Right cardiac atrium (tissue), 5 donors: Measurements from ENCODE around the gene AURKAIP1. TPM values are rescaled to one million over a fixed set of nuclear protein-coding genes. Genes with fewer than 3 reads are reported as not detected.
A peak's percentile ranks its signal among the peaks of the same experiment; 100 is the strongest.
"Not testable (repeated sequence)": the region's sequence is repeated elsewhere in the genome, so short reads cannot be mapped to it uniquely, and the experiment has no call there.

Experiments
- ATAC-seq, 2 donors: fragments of 200-7000 bp; cut with Tn5 transposase; one replicate each; pipeline versions ENCODE4 v1.8.0 to v1.9.1; 2020; ENCODE audit warnings: moderate library complexity in 2 of 2, mild to moderate bottlenecking in 1 of 2
- DNase-seq, 3 donors: peaks; one replicate each; pipeline ENCODE4 v3.0.0-alpha.2; 2020
- H3K27ac ChIP-seq: one replicate; pipeline ENCODE4 v1.5.1; 2013; ENCODE audit warnings: mild to moderate bottlenecking, low read length, control low read depth, moderate library complexity
- H3K27me3 ChIP-seq: one replicate; pipeline ENCODE4 v1.6.1; 2013; ENCODE audit not compliant: control insufficient read depth, insufficient read depth
- H3K4me1 ChIP-seq: one replicate; pipeline ENCODE4 v1.6.1; 2013; ENCODE audit warnings: low read length; ENCODE audit not compliant: control insufficient read depth, insufficient read depth
- H3K4me3 ChIP-seq: one replicate; pipeline ENCODE4 v1.5.1; 2013; ENCODE audit warnings: low read length, control low read depth
- H3K9me3 ChIP-seq: one replicate; pipeline ENCODE4 v1.6.1; 2013; ENCODE audit warnings: low read length; ENCODE audit not compliant: control insufficient read depth
- WGBS: extraction: QIAGEN DNeasy Blood & Tissue Kit; methylation state at CpG from one replicate; pipeline ENCODE4 v1.1.7; 2013; 5-methylcytosine and 5-hydroxymethylcytosine counted together
- intact Hi-C, 4 donors: fragments of 100-400 bp; cut with DNase I; formaldehyde crosslinking; loops; one replicate each; pipeline versions ENCODE4 v1.11.0 to v1.14.0; 2022 to 2023
- polyA plus RNA-seq: library from polyadenylated mRNA; stranded (reverse); fragments of 200-250 nt; gene quantifications from one replicate; pipeline ENCODE4 v1.2.3, GENCODE V29; 2013
- total RNA-seq, 4 donors: library from RNA; stranded (reverse); fragmentation: NEBNext Ultra II Directional; extraction: Animal tissue kit (Norgen Biotek cat#: 25700); gene quantifications; one replicate each; pipeline ENCODE4 v1.2.1, GENCODE V29; 2021
- donor health status: healthy with polysubstance abuse.
- donor health status: DM: no; HTN: yes; CAD: no.
- donor health status: DM: no; HTN: no; CAD: no.
- donor health status: DM: no; HTN: yes; CAD: no; lungs with severe emphysema.
- donor health status: DM: yes; HTN: yes; CAD: no.

AURKAIP1 gene
- total and polyA plus RNA-seq, 5 donors, result 175 to 331 (median 194) TPM

DNA sequence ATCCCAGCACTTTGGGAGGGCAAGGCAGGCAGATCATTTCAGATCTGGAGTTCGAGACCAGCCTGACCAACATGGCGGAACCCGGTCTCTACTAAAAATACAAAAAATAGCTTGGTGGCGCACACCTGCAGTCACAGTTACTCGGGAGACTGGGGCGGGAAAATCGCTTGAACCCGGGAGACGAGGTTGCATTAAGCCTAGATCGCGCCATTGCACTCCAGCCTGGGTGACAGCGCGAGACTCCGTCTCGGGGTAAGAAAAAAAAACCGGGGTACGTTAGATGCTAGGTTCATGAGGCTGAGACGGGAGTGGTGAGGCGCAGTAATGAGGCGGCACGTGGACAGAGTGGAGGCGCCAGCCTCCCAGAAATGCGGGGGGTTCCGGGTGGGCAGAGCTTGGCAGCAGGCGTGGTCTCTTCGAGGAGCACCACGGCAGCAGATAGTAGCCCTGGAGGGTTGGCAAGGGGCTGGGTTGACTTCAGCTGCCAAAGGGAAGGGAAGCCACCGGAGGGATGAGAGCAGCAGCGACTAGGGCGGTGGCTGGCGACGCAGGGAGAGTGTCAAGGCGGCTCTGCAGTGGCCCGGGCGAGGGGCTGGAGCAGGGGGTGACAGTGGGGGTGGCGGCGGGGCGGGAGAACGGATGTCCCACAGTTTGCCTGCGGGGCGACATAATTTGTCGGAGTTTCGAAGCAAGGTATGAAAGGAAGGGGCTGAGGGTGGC is 31.3 kb upstream of the AURKAIP1 start:
- Histone ChIP-seq H3K4me3 (peak overlapping the region; percentile 94), H3K9me3 (no peaks in the 10 kb centered on the region), H3K4me1 (peaks cover 7% of the 10 kb centered on the region), H3K27me3 (no peaks in the 10 kb centered on the region), H3K27ac (peak overlapping the region; percentile 77)
- intact Hi-C loops, result no loop called here
- ATAC-seq (peak; percentile 3 to 20), DNase-seq (peak in 2 of 3 donors; percentile 46 to 48)
- WGBS, result 41% methylated on average over 43 of the region's 43 CpGs

DNA sequence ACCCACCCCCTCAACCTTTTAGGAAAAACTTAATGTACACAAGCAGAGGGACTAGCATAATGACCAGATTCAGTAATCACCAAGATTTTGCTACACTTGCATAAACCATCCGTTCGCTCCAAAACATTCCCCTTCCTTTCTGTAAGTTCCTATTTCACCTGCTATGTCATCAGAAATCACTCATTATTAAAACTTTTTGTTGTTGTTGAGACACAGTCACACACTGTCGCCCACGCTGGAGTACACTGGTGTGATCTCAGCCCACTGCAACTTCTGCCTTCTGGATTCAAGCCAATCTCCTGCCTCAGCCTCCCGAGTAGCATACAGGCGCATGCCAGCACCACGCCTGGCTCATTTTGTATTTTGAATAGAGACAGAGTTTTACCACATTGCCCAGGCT is 28.6 kb upstream of the AURKAIP1 start:
- no peaks in the 10 kb centered on the region for H3K27me3 ChIP-seq
- WGBS, result 81% methylated on average over 7 of the region's 7 CpGs
- DNase-seq (peak in 2 of 3 donors; percentile 23 to 37), ATAC-seq (no peak)
- intact Hi-C loops, result no loop called here
- no peak overlapping the region for H3K4me3 ChIP-seq
- no peak overlapping the region for H3K27ac ChIP-seq
- no peaks in the 10 kb centered on the region for H3K9me3 ChIP-seq
- H3K4me1 ChIP-seq, result peaks cover 7% of the 10 kb centered on the region

DNA sequence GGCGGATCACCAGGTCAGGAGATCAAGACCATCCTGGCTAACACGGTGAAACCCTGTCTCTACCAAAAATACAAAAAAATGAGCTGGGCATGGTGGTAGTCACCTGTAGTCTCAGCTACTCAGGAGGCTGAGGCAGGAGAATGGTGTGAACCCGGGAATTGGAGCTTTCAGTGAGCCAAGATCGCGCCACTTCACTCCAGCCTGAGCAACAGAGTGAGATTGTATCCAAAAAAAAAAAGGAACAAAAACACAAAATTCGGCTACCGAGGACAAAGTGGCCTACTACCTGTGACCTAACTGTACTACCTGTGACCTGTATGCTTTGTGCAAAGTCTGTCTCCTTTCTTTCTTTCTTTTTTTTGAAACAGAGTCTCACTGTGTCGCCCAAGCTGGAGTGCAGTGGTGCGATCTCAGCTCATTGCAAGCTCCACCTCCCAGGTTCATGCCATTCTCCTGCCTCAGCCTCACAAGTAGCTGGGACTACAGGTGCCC is 27.9 kb upstream of the AURKAIP1 start:
- H3K9me3 ChIP-seq, H3K4me1 ChIP-seq, ATAC-seq, H3K27ac ChIP-seq, H3K27me3 ChIP-seq, intact Hi-C loops, H3K4me3 ChIP-seq: not testable (repeated sequence)
- peak in 1 of 3 donors; percentile 17 for DNase-seq
- 87% methylated on average over 9 of the region's 9 CpGs for WGBS

GRCh38 chr1:1402072-1402900 is 27.3 kb upstream of the AURKAIP1 start:
- DNase-seq, result peak in 2 of 3 donors; percentile 49 to 58
- Histone ChIP-seq H3K27me3 (no peaks in the 10 kb centered on the region), H3K9me3 (no peaks in the 10 kb centered on the region), H3K4me1 (peaks cover 14% of the 10 kb centered on the region), H3K4me3 (no peak overlapping the region), H3K27ac (no peak overlapping the region)
- WGBS, result 64% methylated on average over 20 of the region's 20 CpGs
- no peak for ATAC-seq
- intact Hi-C loops, result no loop called here

GRCh38 chr1:1401457-1402010 is 26.5 kb upstream of the AURKAIP1 start:
- Histone ChIP-seq H3K4me3 (no peak overlapping the region), H3K4me1 (peaks cover 14% of the 10 kb centered on the region), H3K9me3 (no peaks in the 10 kb centered on the region), H3K27me3 (no peaks in the 10 kb centered on the region), H3K27ac (no peak overlapping the region)
- ATAC-seq (no peak), DNase-seq (peak in 1 of 3 donors; percentile 52)
- intact Hi-C loops, result no loop called here
- 86% methylated on average over 7 of the region's 7 CpGs for WGBS

DNA sequence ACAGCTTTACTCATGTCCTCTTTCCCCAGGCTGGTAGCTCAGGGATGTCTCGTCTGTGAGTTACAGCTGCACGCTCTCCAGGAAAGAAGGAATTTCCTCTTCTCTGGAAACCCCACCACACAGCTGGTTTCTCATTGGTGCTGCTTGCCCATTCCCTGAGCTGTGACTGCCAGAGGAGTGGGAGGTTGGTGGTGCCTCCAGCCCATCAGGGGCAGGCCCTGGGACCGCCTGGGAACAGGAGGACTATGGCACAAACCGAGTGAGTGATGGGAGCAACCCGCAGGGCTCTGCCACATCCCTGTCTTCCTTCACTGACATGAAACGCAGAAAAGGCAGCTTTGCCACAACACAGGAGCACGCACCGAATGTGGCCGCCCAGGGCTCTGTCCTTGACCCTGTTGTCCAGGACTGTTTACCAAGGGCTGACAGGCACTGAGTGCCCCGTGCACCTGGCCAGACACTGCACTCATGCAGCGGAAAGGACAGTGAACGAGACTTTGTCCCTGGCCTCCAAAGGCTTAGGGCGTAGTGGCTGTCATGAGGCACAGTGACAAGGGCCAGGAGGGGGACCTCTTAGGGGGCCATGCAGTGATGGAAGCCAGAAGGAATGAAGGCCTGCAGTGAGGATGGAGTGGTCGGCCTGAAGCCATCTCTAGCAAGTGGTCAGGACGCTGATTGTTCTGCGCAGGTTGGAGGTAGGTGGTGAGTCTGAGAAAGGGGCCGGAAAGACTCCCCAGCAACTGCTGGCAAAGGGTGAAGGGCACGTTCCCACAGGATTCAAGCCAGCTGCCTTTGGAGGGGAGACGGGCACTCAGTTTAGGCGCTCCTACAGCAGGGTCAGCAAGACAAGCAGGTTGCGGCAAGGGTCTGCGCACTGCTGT is 25.8 kb upstream of the AURKAIP1 start:
- Histone ChIP-seq H3K4me3 (no peak overlapping the region), H3K27ac (no peak overlapping the region), H3K4me1 (peaks cover 9% of the 10 kb centered on the region), H3K9me3 (no peaks in the 10 kb centered on the region), H3K27me3 (no peaks in the 10 kb centered on the region)
- WGBS, result 83% methylated on average over 22 of the region's 22 CpGs
- no peak for ATAC-seq
- intact Hi-C loops, result no loop called here
- peak in 2 of 3 donors; percentile 50 to 59 for DNase-seq

DNA sequence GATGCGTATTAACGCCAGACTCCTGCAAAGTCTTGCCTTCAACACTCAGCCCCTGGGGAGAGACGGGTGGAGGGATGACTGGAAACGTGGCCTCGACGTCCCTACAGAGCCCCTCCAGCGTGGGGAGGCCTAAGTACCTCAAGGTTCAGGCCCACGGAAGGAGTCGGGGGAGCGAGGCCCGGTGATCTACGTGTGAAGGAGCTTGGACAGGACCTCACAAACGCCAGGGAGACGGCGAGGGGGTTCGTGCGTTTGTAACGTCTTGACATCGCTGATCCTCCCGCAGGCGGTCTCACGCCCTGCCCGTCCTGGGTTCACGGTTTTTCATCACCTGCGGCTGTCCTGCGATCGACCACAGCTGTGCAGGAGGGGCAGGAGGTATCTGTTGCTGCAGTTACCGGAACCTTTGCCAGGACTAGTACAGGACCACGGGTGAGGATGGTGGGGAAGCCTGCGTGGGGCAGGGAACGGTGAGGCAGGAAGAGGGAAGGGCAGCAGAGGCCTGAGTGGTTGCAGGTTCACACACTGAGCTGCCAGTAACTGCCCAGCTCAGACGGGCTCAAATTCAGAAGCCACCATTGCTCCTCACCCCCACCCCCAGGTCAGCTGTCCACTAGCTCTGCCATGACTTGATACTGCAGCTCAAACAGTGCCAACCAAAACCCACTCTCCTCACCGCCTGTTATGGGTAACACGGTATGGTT is 25.0 kb upstream of the AURKAIP1 start:
- WGBS, result 6% methylated on average over 34 of the region's 34 CpGs
- ATAC-seq, result peak; percentile 3 to 4

GRCh38 chr1:1399187-1399871 is 24.3 kb upstream of the AURKAIP1 start, which contains the start of gene CCNL2:
Gene CCNL2 (minus strand): TSS chr1:1399335. CDS start chr1:1399306, 29 bp downstream.
- Histone ChIP-seq H3K27me3 (no peaks in the 10 kb centered on the region), H3K4me1 (peaks cover 7% of the 10 kb centered on the region), H3K9me3 (no peaks in the 10 kb centered on the region), H3K27ac (peak within 1 kb of the TSS; percentile 82), H3K4me3 (peak within 1 kb of the TSS; percentile 92)
- intact Hi-C loops, result no loop called here
- DNase-seq, result peak; percentile 99 to 100 (median 100)
- peak; percentile 97 to 98 for ATAC-seq
- WGBS, result under 1% methylated on average over 86 of the region's 86 CpGs

More for the DNA sequence above, 25.0 kb upstream of the AURKAIP1 start:
- intact Hi-C loops, result no loop called here
- no peaks in the 10 kb centered on the region for H3K9me3 ChIP-seq
- DNase-seq, result peak in 1 of 3 donors; percentile 67
- peaks cover 7% of the 10 kb centered on the region for H3K4me1 ChIP-seq
- peak overlapping the region; percentile 36 for H3K27ac ChIP-seq
- H3K27me3 ChIP-seq, result no peaks in the 10 kb centered on the region
- H3K4me3 ChIP-seq, result peak overlapping the region; percentile 64

DNA sequence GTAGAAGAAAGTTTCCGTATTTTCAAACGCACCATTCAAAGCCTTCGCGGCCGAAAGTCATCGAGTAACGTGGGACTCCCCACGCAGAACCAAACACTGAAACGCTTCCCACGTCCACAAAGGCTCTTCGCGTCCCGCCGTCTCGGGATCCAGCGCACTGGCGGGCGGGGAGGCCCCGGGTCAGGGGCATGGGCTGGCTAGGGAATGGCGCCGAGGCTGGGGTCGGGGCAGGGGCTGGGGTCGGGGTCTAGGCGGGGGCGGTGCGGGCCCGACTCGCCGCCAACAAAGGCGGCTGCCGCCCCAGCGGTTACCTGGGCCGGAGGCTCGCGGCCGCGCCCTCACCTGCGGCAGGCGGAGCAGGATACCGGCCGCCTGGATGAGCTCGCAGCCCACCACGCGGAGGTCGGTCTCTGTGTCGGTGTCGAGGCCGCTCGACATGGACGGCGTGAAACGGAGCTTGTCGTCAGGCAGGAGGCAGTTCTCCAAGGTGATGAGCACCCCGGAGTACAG is 23.7 kb upstream of the AURKAIP1 start:
- peak in 1 of 3 donors; percentile 71 for DNase-seq
- no peaks in the 10 kb centered on the region for H3K27me3 ChIP-seq
- WGBS, result 1% methylated on average over 54 of the region's 54 CpGs
- intact Hi-C loops, result no loop called here
- peak in 1 of 2 donors; percentile 1 for ATAC-seq
- H3K9me3 ChIP-seq, result no peaks in the 10 kb centered on the region
- H3K27ac ChIP-seq, result peak overlapping the region; percentile 82
- peaks cover 7% of the 10 kb centered on the region for H3K4me1 ChIP-seq
- peak overlapping the region; percentile 92 for H3K4me3 ChIP-seq
